Sigmoid colon (tissue), 7 donors: ENCODE measurements around the gene PGRMC1. TPM values are rescaled to one million over a fixed set of nuclear protein-coding genes. Genes with fewer than 3 reads are reported as not detected.

Experiments
- DNase-seq: peaks from one replicate; pipeline ENCODE4 v3.0.0-alpha.2; 2019
- H3K27ac ChIP-seq, 4 donors: fragments of 200-600 bp; sonication (generic); one replicate each; pipeline ENCODE4 v1.5.1; 2016 to 2019; ENCODE audit warnings: mild to moderate bottlenecking in 1 of 4
- H3K27me3 ChIP-seq, 3 donors: fragments of 200-600 bp; sonication (generic); one replicate each; pipeline ENCODE4 v1.5.1; 2019; ENCODE audit warnings: mild to moderate bottlenecking in 1 of 3
- H3K36me3 ChIP-seq, 4 donors: fragments of 200-600 bp; sonication (generic); one replicate each; pipeline ENCODE4 v1.5.1; 2016 to 2019
- H3K4me1 ChIP-seq, 4 donors: fragments of 200-600 bp; sonication (generic); one replicate each; pipeline ENCODE4 v1.5.1; 2017 to 2019
- H3K4me3 ChIP-seq, 4 donors: fragments of 200-600 bp; sonication (generic); one replicate each; pipeline ENCODE4 v1.5.1; 2017 to 2019; ENCODE audit warnings: mild to moderate bottlenecking in 2 of 4, moderate library complexity in 1 of 4
- H3K9me3 ChIP-seq, 4 donors: fragments of 200-600 bp in 3 of 4; sonication (generic) in 3 of 4; one replicate each; pipeline versions ENCODE4 v1.5.1 to v1.6.1; 2013 to 2019
- EP300 ChIP-seq, 4 donors: sonication (generic); formaldehyde crosslinking; IDR thresholded peaks; one replicate each; pipeline ENCODE4 v1.6.1; 2017; ENCODE audit warnings: antibody characterized with exemption in 4 of 4
- POLR2A ChIP-seq, 2 donors: fragments of 450-650 bp; IDR thresholded peaks; one replicate each; pipeline ENCODE4 v1.6.1; 2016; ENCODE audit warnings: antibody characterized with exemption in 2 of 2, mild to moderate bottlenecking in 2 of 2, moderate library complexity in 2 of 2
- POLR2AphosphoS5 ChIP-seq, 4 donors: sonication (generic); formaldehyde crosslinking; IDR thresholded peaks; one replicate each; pipeline ENCODE4 v1.6.1; 2017; ENCODE audit warnings: antibody characterized with exemption in 4 of 4
- WGBS, 2 donors: extraction: QIAGEN DNeasy Blood & Tissue Kit; methylation state at CpG; one replicate each; pipeline ENCODE4 v1.1.7; 2013; 5-methylcytosine and 5-hydroxymethylcytosine counted together
- intact Hi-C: fragments of 100-400 bp; cut with DNase I; formaldehyde crosslinking; loops from one replicate; pipeline ENCODE4 v1.15.1; 2023
- polyA plus RNA-seq, 3 donors: library from polyadenylated mRNA; stranded (reverse); fragments of 200-250 nt; gene quantifications; one replicate each; pipeline ENCODE4 v1.2.3, GENCODE V29; 2013
- total RNA-seq, 4 donors: library from RNA; depleted of rRNA; stranded (reverse); fragments of >200 nt; gene quantifications; one replicate each; pipeline ENCODE4 v1.1.0, GENCODE V29; 2016
- TF ChIP-seq, protein P1 (sequence below), 4 experiments: fragments of 450-650 bp in 3 of 4; fragments of 200-600 bp in 1 of 4; IDR thresholded peaks; one replicate each; pipeline ENCODE4 v1.5.1; 2016 to 2019; ENCODE audit warnings: antibody characterized with exemption in 4 of 4, mild to moderate bottlenecking in 3 of 4, moderate library complexity in 2 of 4
- donor health status: healthy with polysubstance abuse.
- donor health status: Bipolar disorder and iron deficiency.
- donor health status: healthy.

The PGRMC1 gene
- total and polyA plus RNA-seq, 7 donors, result 33.0 to 159 (median 104) TPM

DNA sequence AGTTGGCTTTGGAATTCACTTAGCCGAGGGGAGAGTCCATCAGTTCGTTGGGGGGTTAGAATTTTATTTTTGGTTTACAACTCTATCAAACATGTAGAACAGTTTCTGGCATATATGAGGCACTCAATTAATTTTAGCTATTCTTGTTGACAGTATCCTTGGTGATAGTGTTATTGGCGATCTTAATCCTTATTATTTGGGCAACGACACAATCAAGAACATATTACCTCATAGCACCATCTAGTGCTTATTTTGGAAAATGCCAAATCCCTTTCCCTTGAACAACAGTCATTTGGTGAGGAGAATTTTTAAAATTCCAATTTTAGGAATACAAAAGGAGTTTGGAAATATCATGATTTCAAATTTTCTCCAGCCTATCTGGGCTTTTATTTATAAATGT, 17.9 kb upstream of the PGRMC1 start:
- H3K9me3 ChIP-seq, result no peaks in the 10 kb centered on the region
- no peaks in the 10 kb centered on the region for H3K4me1 ChIP-seq
- H3K27me3 ChIP-seq, result no peaks in the 10 kb centered on the region
- H3K27ac ChIP-seq, result no peak overlapping the region
- DNase-seq, result no peak
- TF ChIP-seq, protein P1, sequence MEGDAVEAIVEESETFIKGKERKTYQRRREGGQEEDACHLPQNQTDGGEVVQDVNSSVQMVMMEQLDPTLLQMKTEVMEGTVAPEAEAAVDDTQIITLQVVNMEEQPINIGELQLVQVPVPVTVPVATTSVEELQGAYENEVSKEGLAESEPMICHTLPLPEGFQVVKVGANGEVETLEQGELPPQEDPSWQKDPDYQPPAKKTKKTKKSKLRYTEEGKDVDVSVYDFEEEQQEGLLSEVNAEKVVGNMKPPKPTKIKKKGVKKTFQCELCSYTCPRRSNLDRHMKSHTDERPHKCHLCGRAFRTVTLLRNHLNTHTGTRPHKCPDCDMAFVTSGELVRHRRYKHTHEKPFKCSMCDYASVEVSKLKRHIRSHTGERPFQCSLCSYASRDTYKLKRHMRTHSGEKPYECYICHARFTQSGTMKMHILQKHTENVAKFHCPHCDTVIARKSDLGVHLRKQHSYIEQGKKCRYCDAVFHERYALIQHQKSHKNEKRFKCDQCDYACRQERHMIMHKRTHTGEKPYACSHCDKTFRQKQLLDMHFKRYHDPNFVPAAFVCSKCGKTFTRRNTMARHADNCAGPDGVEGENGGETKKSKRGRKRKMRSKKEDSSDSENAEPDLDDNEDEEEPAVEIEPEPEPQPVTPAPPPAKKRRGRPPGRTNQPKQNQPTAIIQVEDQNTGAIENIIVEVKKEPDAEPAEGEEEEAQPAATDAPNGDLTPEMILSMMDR (IDR thresholded peaks at IDR 0.05), result peak in 1 of 4 experiments; percentile 24
- TF ChIP-seq EP300 (IDR thresholded peaks at IDR 0.05) (no peak), POLR2A (IDR thresholded peaks at IDR 0.05) (no peak), POLR2AphosphoS5 (IDR thresholded peaks at IDR 0.05) (no peak)
- H3K4me3 ChIP-seq, result no peak overlapping the region
- intact Hi-C loops, result loop anchor here (5.0 kb wide), 1 partner anchor 101 kb away; no protein-coding TSS in a partner anchor
- H3K36me3 ChIP-seq, result no peaks in the 10 kb centered on the region
- 29 to 35% methylated on average over 4 of the region's 4 CpGs for WGBS, 2 donors

DNA sequence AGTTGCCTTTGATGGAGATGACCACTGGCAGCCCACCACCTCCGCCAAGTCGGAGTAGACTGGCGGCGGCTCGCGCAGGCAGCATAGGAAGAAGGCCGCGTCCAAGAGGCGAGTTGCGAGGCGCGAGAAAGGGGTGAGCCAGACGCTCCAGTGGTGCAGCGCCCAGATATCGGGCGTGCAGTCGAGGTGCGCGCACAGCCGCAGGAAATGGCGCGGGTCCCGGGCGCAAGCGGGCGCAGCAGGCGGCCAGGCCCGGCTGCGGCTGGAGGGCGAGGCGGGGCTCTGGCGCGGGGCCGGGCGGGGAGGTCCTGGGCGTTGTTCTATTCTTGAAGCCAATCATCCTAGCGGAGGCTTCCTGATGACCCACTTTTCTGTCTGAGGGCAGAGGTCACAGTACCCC, 13.2 kb upstream of the PGRMC1 start:
- 85 to 90% methylated on average over 37 of the region's 37 CpGs for WGBS, 2 donors
- Histone ChIP-seq H3K9me3 (no peaks in the 10 kb centered on the region), H3K27me3 (no peaks in the 10 kb centered on the region), H3K36me3 (no peaks in the 10 kb centered on the region), H3K4me3 (no peak overlapping the region), H3K27ac (no peak overlapping the region), H3K4me1 (no peaks in the 10 kb centered on the region)
- no peak for DNase-seq
- intact Hi-C loops, result no loop called here
- TF ChIP-seq POLR2A (IDR thresholded peaks at IDR 0.05) (no peak), EP300 (IDR thresholded peaks at IDR 0.05) (no peak), POLR2AphosphoS5 (IDR thresholded peaks at IDR 0.05) (no peak)

DNA sequence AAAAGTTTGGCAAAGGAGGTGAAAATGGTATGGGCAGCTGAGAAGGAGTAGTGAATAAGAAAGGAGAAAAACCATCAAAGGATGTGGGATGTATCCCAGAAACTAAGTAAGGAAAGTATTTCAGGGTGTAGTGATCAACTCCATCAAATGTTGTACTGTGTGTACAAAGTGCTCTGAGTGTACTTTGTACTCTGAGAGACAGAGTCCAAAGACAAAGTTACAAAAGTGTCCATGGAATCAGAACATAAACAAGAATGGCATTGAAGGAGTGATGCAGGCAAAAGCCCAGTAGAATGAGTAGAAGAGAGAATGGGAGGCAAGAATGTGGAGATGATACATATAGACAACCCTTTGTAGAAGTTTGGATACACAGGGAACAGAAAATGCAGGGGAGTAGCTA, 12.3 kb upstream of the PGRMC1 start:
- H3K4me1 ChIP-seq, result no peaks in the 10 kb centered on the region
- H3K27ac ChIP-seq, result no peak overlapping the region
- H3K36me3 ChIP-seq, result no peaks in the 10 kb centered on the region
- no peaks in the 10 kb centered on the region for H3K27me3 ChIP-seq
- DNase-seq, result no peak
- H3K4me3 ChIP-seq, result no peak overlapping the region
- intact Hi-C loops, result no loop called here
- TF ChIP-seq EP300 (IDR thresholded peaks at IDR 0.05), result no peak
- TF ChIP-seq POLR2AphosphoS5 (IDR thresholded peaks at IDR 0.05), result no peak
- no peak for TF ChIP-seq POLR2A (IDR thresholded peaks at IDR 0.05)
- TF ChIP-seq, protein P1 (IDR thresholded peaks at IDR 0.05), result no peak
- H3K9me3 ChIP-seq, result no peaks in the 10 kb centered on the region

DNA sequence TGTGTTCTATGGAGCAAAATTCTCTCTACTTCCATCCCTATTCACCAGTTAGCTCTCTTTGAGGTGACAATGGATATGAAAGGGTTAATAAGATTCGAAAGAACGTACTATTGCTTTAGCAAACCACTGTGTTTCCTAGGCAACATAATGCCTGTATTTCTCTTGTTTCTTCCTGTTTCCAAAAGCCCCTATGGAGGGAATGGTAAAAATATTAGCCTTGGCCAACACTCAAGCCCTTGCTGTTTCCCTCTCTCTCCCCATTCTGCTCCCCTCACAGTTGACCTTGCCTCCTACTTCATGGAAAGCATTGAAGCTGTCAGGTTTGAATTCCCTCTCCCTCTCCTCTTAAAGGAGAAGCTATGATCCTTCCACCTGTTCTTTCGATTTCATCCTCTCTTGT, 9.6 kb upstream of the PGRMC1 start:
- TF ChIP-seq EP300 (IDR thresholded peaks at IDR 0.05), result no peak
- TF ChIP-seq, protein P1 (IDR thresholded peaks at IDR 0.05), result no peak
- no peak for TF ChIP-seq POLR2AphosphoS5 (IDR thresholded peaks at IDR 0.05)
- TF ChIP-seq POLR2A (IDR thresholded peaks at IDR 0.05), result no peak
- 29 to 30% methylated on average over 3 of the region's 3 CpGs for WGBS, 2 donors
- no peaks in the 10 kb centered on the region for H3K27me3 ChIP-seq
- H3K9me3 ChIP-seq, result no peaks in the 10 kb centered on the region
- H3K36me3 ChIP-seq, result no peaks in the 10 kb centered on the region
- H3K27ac ChIP-seq, result no peak overlapping the region
- intact Hi-C loops, result no loop called here
- no peak for DNase-seq
- no peak overlapping the region for H3K4me3 ChIP-seq
- no peaks in the 10 kb centered on the region for H3K4me1 ChIP-seq

DNA sequence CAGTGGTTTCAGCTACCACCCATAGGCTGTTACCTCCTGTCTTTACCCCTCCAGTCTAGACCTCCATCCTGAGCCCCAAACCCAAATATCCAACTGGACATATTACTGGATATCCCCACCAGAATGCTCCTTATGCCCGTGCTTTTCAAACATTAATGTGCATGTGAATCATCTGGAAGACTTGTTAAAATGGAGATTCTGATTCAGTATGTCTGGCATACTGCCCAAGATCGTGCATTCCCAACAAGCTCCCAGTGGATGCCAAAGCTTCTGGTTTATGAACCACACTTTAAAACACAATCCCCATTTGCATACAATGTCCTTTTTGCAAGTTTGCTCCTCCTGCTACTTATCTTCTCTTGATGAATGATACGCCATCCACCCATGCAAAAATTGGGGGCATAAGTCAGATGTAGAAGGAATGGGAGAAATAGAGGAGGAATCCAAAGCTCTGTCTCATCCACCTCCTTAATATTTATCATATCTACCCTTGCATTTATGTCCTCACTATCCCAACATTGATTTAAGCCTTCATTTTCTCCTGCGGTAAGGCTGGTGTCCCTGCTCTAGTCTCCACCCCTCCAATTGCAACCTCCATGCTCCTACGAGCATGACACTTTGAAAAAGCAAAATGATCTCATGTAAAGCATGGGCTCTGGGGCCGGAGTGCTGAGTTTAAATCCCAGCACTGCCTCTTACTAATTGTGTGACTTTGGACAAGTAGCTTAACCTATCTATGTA, 7.4 kb upstream of the PGRMC1 start:
- intact Hi-C loops, result no loop called here
- 78 to 79% methylated on average over 6 of the region's 6 CpGs for WGBS, 2 donors
- H3K27ac ChIP-seq, result no peak overlapping the region
- no peaks in the 10 kb centered on the region for H3K4me1 ChIP-seq
- H3K36me3 ChIP-seq, result no peaks in the 10 kb centered on the region
- DNase-seq, result no peak
- no peak overlapping the region for H3K4me3 ChIP-seq
- no peak for TF ChIP-seq POLR2A (IDR thresholded peaks at IDR 0.05)
- TF ChIP-seq, protein P1 (IDR thresholded peaks at IDR 0.05), result no peak
- TF ChIP-seq EP300 (IDR thresholded peaks at IDR 0.05), result no peak
- no peaks in the 10 kb centered on the region for H3K9me3 ChIP-seq
- H3K27me3 ChIP-seq, result no peaks in the 10 kb centered on the region
